Colonic mucosa (tissue), 4 donors: ENCODE results near the gene IL1F10. TPM values are rescaled to one million over a fixed set of nuclear protein-coding genes. Genes with fewer than 3 reads are reported as not detected.

Experiments
- DNase-seq: peaks from one replicate; pipeline ENCODE4 v3.0.0-alpha.2; 2020
- H3K27ac ChIP-seq: fragments of 200-600 bp; one replicate; pipeline ENCODE4 v1.8.0; 2021
- H3K27me3 ChIP-seq: fragments of 200-600 bp; one replicate; pipeline ENCODE4 v1.8.0; 2021
- H3K36me3 ChIP-seq: fragments of 200-600 bp; one replicate; pipeline ENCODE4 v1.8.0; 2021
- H3K4me1 ChIP-seq: fragments of 200-600 bp; one replicate; pipeline ENCODE4 v1.8.0; 2021; ENCODE audit warnings: mild to moderate bottlenecking
- H3K4me3 ChIP-seq: fragments of 200-600 bp; one replicate; pipeline ENCODE4 v1.8.0; 2021
- H3K9ac ChIP-seq, 2 donors: one replicate each; pipeline ENCODE4 v1.7.0; 2013; ENCODE audit warnings: control low read depth in 2 of 2, low read depth in 2 of 2, low read length in 2 of 2
- H3K9me3 ChIP-seq: fragments of 200-600 bp; one replicate; pipeline ENCODE4 v1.8.0; 2021
- CTCF ChIP-seq: fragments of 200-600 bp; IDR thresholded peaks from one replicate; pipeline ENCODE4 v1.8.0; 2022; ENCODE audit warnings: antibody characterized with exemption, mild to moderate bottlenecking
- intact Hi-C: fragments of 100-400 bp; cut with DNase I; formaldehyde crosslinking; loops from one replicate; pipeline ENCODE4 v1.14.1; 2022
- total RNA-seq, 2 donors: library from RNA; stranded (reverse); fragmentation: NEBNext Ultra II Directional in 1 of 2; extraction: Animal tissue kit (Norgen Biotek cat#: 25700) in 1 of 2; gene quantifications; one replicate each; pipeline ENCODE4 v1.2.1, GENCODE V29; 2021
- donor health status: healthy.
- donor health status: DM: no; HTN: no; CAD: no.
- donor health status: DM: no; HTN: no; CAD: no.

The IL1F10 gene
- total RNA-seq, 2 donors from 2014 or later: not detected

- Histone ChIP-seq H3K27ac (no peak overlapping the region), H3K4me3 (no peak overlapping the region), H3K9ac (no peak overlapping the region), H3K9me3 (no peaks in the 10 kb centered on the region), H3K36me3 (no peaks in the 10 kb centered on the region), H3K4me1 (no peaks in the 10 kb centered on the region), H3K27me3 (no peaks in the 10 kb centered on the region)
- TF ChIP-seq CTCF: no peak
- intact Hi-C loops: no loop called here
- DNase-seq: no peak
Measured at GRCh38 chr2:113105047-113105785, 37.4 kb downstream of the IL1F10 start.

- Histone ChIP-seq H3K9ac (no peak overlapping the region), H3K4me3 (no peak overlapping the region), H3K27ac (no peak overlapping the region), H3K9me3 (no peaks in the 10 kb centered on the region), H3K36me3 (no peaks in the 10 kb centered on the region), H3K27me3 (no peaks in the 10 kb centered on the region), H3K4me1 (no peaks in the 10 kb centered on the region)
- TF ChIP-seq CTCF: no peak
- intact Hi-C loops: no loop called here
- no peak for DNase-seq
Measured at GRCh38 chr2:113111121-113111520, 43.4 kb downstream of the IL1F10 start.

- Histone ChIP-seq H3K4me1 (no peaks in the 10 kb centered on the region), H3K36me3 (no peaks in the 10 kb centered on the region)
- TF ChIP-seq CTCF: no peak
Measured at GRCh38 chr2:113111823-113112287, 44.1 kb downstream of the IL1F10 start.

GRCh38 chr2:113112441-113112840 lies 44.7 kb downstream of the IL1F10 start:
- H3K4me1 ChIP-seq: no peaks in the 10 kb centered on the region
- TF ChIP-seq CTCF: no peak
- intact Hi-C loops: no loop called here

More at GRCh38 chr2:113111823-113112287, 44.1 kb downstream of the IL1F10 start:
- intact Hi-C loops: no loop called here
- Histone ChIP-seq H3K4me3 (no peak overlapping the region), H3K27ac (no peak overlapping the region), H3K9me3 (no peaks in the 10 kb centered on the region), H3K9ac (no peak overlapping the region), H3K27me3 (no peaks in the 10 kb centered on the region)
- DNase-seq: no peak

GRCh38 chr2:113112871-113113270 lies 45.1 kb downstream of the IL1F10 start:
- Histone ChIP-seq H3K4me1 (no peaks in the 10 kb centered on the region), H3K4me3 (no peak overlapping the region), H3K36me3 (no peaks in the 10 kb centered on the region), H3K27me3 (no peaks in the 10 kb centered on the region), H3K9me3 (no peaks in the 10 kb centered on the region), H3K27ac (no peak overlapping the region), H3K9ac (no peak overlapping the region)
- intact Hi-C loops: no loop called here
- DNase-seq: no peak
- TF ChIP-seq CTCF: no peak

More at GRCh38 chr2:113112441-113112840, 44.7 kb downstream of the IL1F10 start:
- no peak for DNase-seq
- H3K27ac ChIP-seq: no peak overlapping the region
- no peak overlapping the region for H3K4me3 ChIP-seq
- H3K36me3 ChIP-seq: no peaks in the 10 kb centered on the region
- no peaks in the 10 kb centered on the region for H3K9me3 ChIP-seq
- no peak overlapping the region for H3K9ac ChIP-seq
- H3K27me3 ChIP-seq: no peaks in the 10 kb centered on the region
